ENCODE data around the gene SH3BGRL3.

SH3BGRL3 gene

DNA sequence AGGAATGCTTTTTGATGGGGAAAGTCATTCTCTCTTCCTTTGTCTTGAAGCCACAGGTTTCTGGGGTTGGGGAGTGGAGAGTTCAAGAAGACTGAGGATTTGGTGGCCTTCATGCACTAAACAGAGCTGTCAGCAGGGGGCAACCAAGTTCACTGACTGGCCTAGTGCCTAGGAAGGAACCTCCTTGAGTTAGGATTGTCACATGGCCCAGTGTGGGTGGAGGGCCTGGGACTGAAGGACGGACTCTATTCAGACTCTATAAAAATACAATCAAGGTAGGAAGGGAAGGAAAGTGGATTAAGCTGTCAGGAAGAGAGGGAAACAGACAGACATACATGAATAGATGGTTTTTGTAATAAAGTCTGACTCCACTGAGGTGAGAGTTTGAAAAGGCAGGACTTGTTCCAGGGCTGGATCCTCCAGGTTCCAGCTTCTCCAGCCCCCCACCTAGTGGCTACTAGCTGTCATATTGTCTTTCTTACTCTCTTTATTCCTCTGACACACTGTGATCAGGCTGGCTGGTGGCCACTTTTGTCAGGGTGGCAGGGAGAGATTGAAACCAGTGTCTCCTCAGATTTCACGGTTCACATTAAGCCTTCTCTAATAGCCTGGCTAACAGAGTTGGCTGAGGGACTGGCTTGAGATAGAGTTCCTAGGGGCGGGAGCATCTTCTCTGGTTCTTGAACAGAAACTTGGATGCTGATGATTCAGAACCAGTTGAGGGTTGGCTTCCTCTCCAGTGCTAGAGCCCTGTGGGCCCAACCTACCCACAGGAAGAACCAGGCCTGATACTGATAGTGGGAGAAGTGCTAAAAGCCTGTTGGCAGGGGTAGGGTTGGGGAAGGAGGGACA, 4.1 kb upstream of the SH3BGRL3 start:
- TF ChIP-seq, protein P1, sequence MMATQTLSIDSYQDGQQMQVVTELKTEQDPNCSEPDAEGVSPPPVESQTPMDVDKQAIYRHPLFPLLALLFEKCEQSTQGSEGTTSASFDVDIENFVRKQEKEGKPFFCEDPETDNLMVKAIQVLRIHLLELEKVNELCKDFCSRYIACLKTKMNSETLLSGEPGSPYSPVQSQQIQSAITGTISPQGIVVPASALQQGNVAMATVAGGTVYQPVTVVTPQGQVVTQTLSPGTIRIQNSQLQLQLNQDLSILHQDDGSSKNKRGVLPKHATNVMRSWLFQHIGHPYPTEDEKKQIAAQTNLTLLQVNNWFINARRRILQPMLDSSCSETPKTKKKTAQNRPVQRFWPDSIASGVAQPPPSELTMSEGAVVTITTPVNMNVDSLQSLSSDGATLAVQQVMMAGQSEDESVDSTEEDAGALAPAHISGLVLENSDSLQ (IDR thresholded peaks at IDR 0.05), result peak; percentile 24; the same call in 1 of the 2 replicates
- TF ChIP-seq FOXK2 (IDR thresholded peaks at IDR 0.05), result no peak
- ChIA-PET CTCF (interaction anchor here (0.6 to 2.2 kb wide), 12 partner anchors 9 to 149 kb away, joined by 3 to 9 read pairs (median 4); no protein-coding TSS in a partner anchor), POLR2A (interaction anchor here (0.6 kb wide), 2 partner anchors 42 to 102 kb away, joined by 3 read pairs; partner anchors contain the start of gene CEP85)
- DNase-seq (ENCODE audit: extremely low spot score), result peak; percentile 78

DNA sequence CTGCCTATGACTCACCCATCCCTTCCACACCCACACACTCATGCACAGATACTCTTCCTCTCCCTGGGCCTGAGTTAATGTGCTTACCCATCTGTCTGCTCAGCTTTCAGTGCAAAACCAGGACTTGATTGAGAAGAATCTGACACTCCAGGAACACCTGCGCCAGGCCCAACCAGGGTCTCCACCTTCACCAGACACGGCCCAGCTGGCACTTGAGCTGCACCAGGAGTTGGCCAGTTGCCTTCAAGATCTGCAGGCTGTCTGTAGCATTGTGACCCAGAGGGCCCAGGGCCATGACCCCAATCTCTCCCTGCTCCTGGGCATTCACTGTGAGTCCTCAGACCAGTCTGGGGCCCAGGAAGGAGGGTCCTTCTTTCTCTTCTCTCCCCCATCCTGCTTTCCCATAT, 3.5 kb upstream of the SH3BGRL3 start:
- ChIA-PET CTCF (interaction anchor here (0.6 to 2.2 kb wide), 8 partner anchors 8 to 149 kb away, joined by 3 to 9 read pairs (median 4); no protein-coding TSS in a partner anchor), POLR2A (no interaction called here)
- DNase-seq (ENCODE audit: extremely low spot score), result no peak
- TF ChIP-seq L3MBTL2 (conservative IDR thresholded peaks at IDR 0.05) (no peak), NFRKB (IDR thresholded peaks at IDR 0.05) (no peak), FOXM1 (IDR thresholded peaks at IDR 0.05; ENCODE audit: borderline replicate concordance) (no peak), FOXK2 (IDR thresholded peaks at IDR 0.05) (no peak), ARNT (IDR thresholded peaks at IDR 0.05) (no peak)

DNA sequence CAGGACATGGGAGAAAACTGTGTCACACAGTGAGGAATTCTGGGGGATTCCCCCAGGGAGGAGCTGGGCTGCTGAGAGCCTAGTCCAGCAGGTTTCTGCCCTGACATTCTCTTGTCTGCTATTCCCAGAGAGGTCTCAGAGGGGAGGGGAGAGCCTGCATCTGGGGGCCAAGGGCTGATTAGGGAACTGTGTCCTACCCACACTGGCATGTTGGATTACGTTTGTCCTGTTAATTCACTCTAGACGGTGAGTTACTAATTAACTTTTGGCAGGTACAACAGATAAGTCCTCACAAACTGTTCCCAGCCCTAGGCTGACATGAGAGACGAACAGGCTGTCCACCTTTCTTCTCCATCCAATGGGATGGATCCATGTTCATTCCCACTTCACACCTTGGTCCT, 2.6 kb upstream of the SH3BGRL3 start:
- ChIA-PET CTCF (interaction anchor here (1.0 to 1.2 kb wide), 3 partner anchors 8 to 114 kb away, joined by 3 to 5 read pairs (median 3); no protein-coding TSS in a partner anchor), POLR2A (no interaction called here)
- DNase-seq (ENCODE audit: extremely low spot score), result no peak
- no peak for TF ChIP-seq ZNF384 (IDR thresholded peaks at IDR 0.05)
- no peak for TF ChIP-seq TARDBP (IDR thresholded peaks at IDR 0.05)
- TF ChIP-seq LEF1 (IDR thresholded peaks at IDR 0.05; ENCODE audit: borderline replicate concordance), result no peak
- TF ChIP-seq ARNT (IDR thresholded peaks at IDR 0.05), result no peak
- no peak for TF ChIP-seq BHLHE40 (IDR thresholded peaks at IDR 0.05; ENCODE audit: borderline replicate concordance)
- no peak for TF ChIP-seq CTBP1 (IDR thresholded peaks at IDR 0.05; ENCODE audit: borderline replicate concordance)
- no peak for TF ChIP-seq SUZ12 (IDR thresholded peaks at IDR 0.05)
- TF ChIP-seq, protein P1 (IDR thresholded peaks at IDR 0.05), result no peak
- TF ChIP-seq SP1 (IDR thresholded peaks at IDR 0.05), result no peak
- TF ChIP-seq HDGF (IDR thresholded peaks at IDR 0.05; ENCODE audit: borderline replicate concordance), result no peak
- TF ChIP-seq ELF4 (IDR thresholded peaks at IDR 0.05), result no peak
- no peak for TF ChIP-seq FOXM1 (IDR thresholded peaks at IDR 0.05; ENCODE audit: borderline replicate concordance)
- no peak for TF ChIP-seq NFRKB (IDR thresholded peaks at IDR 0.05)
- TF ChIP-seq FOXA1 (IDR thresholded peaks at IDR 0.05), result no peak
- no peak for TF ChIP-seq FOXK2 (IDR thresholded peaks at IDR 0.05)
- no peak for TF ChIP-seq L3MBTL2 (conservative IDR thresholded peaks at IDR 0.05)

DNA sequence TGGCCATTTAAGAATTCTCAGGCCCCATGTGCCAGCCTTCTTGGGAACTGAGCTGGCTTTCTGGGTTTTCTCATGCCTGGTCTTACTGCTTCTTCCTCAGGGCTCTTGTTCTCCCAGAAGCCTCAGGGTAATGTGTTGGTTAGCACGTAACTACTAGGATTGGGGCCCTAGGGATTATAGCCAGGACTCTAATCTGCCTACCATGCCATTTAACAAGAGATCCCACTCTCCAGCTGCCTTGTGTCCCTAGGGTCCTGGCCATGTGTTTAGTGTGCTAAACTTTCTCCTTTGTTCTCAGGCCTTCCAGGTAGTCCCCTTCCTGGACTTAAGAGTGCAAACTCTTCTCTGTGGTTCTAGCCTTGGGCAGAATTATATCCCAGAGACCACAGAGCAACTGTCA, 2.2 kb upstream of the SH3BGRL3 start:
- TF ChIP-seq L3MBTL2 (conservative IDR thresholded peaks at IDR 0.05) (no peak), LEF1 (IDR thresholded peaks at IDR 0.05; ENCODE audit: borderline replicate concordance) (no peak), ELF4 (IDR thresholded peaks at IDR 0.05) (no peak), BHLHE40 (IDR thresholded peaks at IDR 0.05; ENCODE audit: borderline replicate concordance) (no peak)
- CTCF ChIA-PET, result interaction anchor here (1.0 to 1.2 kb wide), 3 partner anchors 8 to 114 kb away, joined by 3 to 5 read pairs (median 3); no protein-coding TSS in a partner anchor
- no peak for DNase-seq (ENCODE audit: extremely low spot score)
- POLR2A ChIA-PET, result no interaction called here

DNA sequence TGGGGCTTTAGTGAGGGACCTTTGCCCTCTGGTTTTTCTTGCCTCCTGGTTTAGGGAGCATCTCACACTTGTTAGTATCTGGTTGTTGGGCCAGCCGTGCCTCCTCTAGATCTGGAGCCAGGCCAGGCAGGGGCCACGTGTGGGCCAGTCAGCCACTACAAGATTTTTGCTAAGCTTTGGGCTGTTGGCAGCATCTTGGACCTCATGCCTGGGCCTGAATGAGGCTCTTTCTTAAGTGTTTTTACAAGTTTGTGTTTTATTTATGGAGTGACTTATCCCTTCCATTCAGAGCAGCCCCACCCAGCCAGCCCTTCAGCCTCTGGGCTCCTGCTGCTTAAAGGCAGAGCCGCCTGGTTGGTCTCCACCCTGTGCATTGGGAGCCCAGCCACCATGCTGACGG, 1.6 kb upstream of the SH3BGRL3 start:
- TF ChIP-seq ELF4 (IDR thresholded peaks at IDR 0.05) (no peak), CTBP1 (IDR thresholded peaks at IDR 0.05; ENCODE audit: borderline replicate concordance) (no peak), FOXA1 (IDR thresholded peaks at IDR 0.05) (no peak), L3MBTL2 (conservative IDR thresholded peaks at IDR 0.05) (no peak), NFRKB (IDR thresholded peaks at IDR 0.05) (no peak), FOXK2 (IDR thresholded peaks at IDR 0.05) (no peak), ZNF384 (IDR thresholded peaks at IDR 0.05) (no peak), FOXM1 (IDR thresholded peaks at IDR 0.05; ENCODE audit: borderline replicate concordance) (no peak), SUZ12 (IDR thresholded peaks at IDR 0.05) (no peak), TARDBP (IDR thresholded peaks at IDR 0.05) (no peak), LEF1 (IDR thresholded peaks at IDR 0.05; ENCODE audit: borderline replicate concordance) (no peak), BHLHE40 (IDR thresholded peaks at IDR 0.05; ENCODE audit: borderline replicate concordance) (no peak), SP1 (IDR thresholded peaks at IDR 0.05) (no peak), HDGF (IDR thresholded peaks at IDR 0.05; ENCODE audit: borderline replicate concordance) (no peak), ARNT (IDR thresholded peaks at IDR 0.05) (no peak)
- TF ChIP-seq, protein P1 (IDR thresholded peaks at IDR 0.05), result no peak
- POLR2A ChIA-PET, result no interaction called here
- CTCF ChIA-PET, result interaction anchor here (1.2 to 1.7 kb wide), 3 partner anchors 7 to 113 kb away, joined by 3 to 8 read pairs (median 5); no protein-coding TSS in a partner anchor
- no peak for DNase-seq (ENCODE audit: extremely low spot score)

Data from HEK293T (cell line).